ENCODE results near the gene GIGYF2.
A peak's percentile ranks its signal among the peaks of the same experiment; 100 is the strongest.
"Not testable (repeated sequence)": the region's sequence is repeated elsewhere in the genome, so short reads cannot be mapped to it uniquely, and the experiment has no call there.

GIGYF2 gene

DNA sequence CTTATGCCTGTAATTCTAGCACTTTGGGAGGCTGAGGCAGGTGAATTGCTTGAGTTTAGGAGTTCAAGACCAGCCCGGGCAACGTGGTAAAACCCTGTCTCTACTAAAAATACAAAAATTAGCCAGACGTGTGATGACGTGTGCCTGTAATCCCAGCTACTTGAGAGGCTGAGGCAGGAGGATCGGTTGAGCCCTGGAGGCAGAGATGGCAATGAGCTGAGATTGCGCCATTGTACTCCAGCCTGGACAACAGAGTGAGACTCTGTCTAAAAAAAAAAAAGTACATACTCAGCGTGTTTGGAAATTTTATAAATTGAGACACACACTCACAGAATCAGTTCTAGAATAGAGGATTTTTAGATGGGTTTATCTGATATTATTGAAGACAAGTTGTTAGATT, 17.1 kb upstream of the GIGYF2 start:
- H3K27me3 Mint-ChIP-seq = peaks cover 17% of the 10 kb centered on the region
- H3K4me1 Mint-ChIP-seq (ENCODE audit: low read depth) = no peaks in the 10 kb centered on the region
- H3K27ac Mint-ChIP-seq = no peak overlapping the region
- no peaks in the 10 kb centered on the region for H3K36me3 Mint-ChIP-seq (ENCODE audit: low read depth)
- H3K9me3 Mint-ChIP-seq = no peaks in the 10 kb centered on the region
- H3K4me3 Mint-ChIP-seq = no peak overlapping the region

DNA sequence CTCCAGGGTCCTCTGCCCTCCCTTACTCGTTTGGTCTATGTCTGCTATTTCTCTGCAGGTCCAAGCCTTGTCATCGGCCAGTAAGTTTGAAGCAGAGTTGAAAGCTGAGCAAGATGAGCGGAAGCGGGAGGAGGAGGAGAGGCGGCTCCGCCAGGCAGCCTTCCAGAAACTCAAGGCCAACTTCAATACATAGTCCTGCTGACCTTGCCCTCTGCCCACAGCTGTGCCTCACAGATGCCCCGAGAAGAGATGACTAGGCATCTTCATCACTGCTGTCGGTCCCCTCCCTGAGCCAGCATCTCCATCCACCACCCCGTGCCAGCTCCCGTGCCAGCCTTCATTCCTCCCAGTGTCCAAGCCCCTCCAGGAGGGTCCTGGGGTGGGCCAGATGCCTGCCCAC, 15.6 kb upstream of the GIGYF2 start:
- peaks cover 17% of the 10 kb centered on the region for H3K27me3 Mint-ChIP-seq
- no peaks in the 10 kb centered on the region for H3K9me3 Mint-ChIP-seq
- no peak overlapping the region for H3K4me3 Mint-ChIP-seq
- no peaks in the 10 kb centered on the region for H3K36me3 Mint-ChIP-seq (ENCODE audit: low read depth)
- H3K4me1 Mint-ChIP-seq (ENCODE audit: low read depth) = no peaks in the 10 kb centered on the region
- H3K27ac Mint-ChIP-seq = no peak overlapping the region

DNA sequence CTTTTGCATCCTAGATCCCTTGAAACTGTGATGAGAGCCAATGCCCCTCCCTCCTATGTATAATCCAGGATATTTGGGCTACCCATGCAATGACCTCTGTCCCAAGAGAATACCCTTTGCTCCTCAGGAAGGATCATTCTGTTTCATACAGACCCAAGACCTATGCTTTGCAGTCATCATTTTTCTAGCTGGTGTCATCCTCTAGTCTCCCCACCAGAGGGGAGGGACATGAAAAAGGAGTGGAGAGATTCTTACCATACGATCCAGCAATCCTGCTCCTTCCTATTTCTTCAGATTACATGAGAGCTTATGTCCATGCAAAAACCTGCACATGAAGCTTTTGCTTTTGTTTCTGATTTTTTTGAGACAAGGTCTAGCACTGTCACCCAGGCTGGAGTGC, 13.8 kb upstream of the GIGYF2 start:
- H3K27ac Mint-ChIP-seq = no peak overlapping the region

DNA sequence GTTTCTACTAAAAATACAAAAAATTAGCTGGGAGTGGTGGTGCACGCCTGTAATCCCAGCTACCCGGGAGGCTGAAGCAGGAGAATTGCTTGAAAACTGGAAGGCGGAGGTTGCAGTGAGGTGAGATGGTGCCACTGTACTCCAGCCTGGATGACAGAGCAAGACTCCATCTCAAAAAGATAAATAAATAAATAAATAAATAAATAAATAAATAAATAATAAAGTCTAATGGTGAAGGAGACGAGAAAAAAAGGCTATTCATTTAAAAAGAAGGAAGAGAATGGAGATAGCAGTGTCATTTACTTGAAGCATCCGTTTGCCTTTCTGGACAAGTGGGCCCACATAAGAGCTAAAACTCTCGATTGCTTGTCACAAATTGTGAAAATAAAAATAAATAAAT, 11.7 kb upstream of the GIGYF2 start:
- not testable (repeated sequence) for H3K27ac Mint-ChIP-seq; H3K4me3 Mint-ChIP-seq; H3K36me3 Mint-ChIP-seq (ENCODE audit: low read depth); H3K27me3 Mint-ChIP-seq; H3K9me3 Mint-ChIP-seq; H3K4me1 Mint-ChIP-seq (ENCODE audit: low read depth)

More for the DNA sequence above, 13.8 kb upstream of the GIGYF2 start:
- H3K4me3 Mint-ChIP-seq = no peak overlapping the region
- H3K4me1 Mint-ChIP-seq (ENCODE audit: low read depth) = no peaks in the 10 kb centered on the region
- H3K27me3 Mint-ChIP-seq = peaks cover 17% of the 10 kb centered on the region
- no peaks in the 10 kb centered on the region for H3K9me3 Mint-ChIP-seq
- no peaks in the 10 kb centered on the region for H3K36me3 Mint-ChIP-seq (ENCODE audit: low read depth)

DNA sequence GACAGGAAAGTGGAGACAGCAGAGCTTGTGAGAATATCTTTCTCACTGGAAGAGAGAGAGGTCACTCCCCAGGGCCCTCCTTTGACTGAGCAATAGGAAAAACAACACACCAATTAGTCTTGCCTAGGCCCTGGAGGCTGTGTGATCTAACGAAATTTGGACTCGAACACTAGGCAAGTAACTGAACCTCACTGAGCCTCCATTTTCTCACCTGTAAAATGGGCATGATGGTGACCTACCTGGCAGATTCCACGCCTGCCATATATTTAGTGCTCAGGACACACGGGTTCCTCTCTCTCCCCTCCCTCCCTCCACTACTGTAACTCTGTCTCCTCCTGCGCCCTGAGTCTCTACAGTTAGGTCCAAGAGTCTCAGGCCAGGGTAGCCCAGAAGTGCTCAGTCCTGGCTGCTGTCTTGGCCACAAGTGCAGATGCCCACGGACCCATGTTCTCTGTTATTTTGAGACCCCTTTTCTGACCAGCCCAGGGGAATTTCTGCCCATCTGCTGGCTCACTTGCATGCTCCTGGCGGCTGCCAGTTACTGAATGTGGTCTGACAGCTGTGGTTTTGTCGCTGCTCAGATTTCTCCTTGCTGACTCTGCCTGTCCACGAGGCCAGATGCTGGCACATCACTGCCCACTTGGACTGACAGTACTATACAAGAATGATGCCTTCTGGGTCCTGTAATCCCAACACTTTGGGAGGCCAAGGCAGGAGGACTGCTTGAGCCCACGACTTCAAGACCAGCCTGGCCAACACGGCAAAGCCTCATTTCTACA, 9.6 kb upstream of the GIGYF2 start:
- no peak overlapping the region for H3K27ac Mint-ChIP-seq
- no peaks in the 10 kb centered on the region for H3K36me3 Mint-ChIP-seq (ENCODE audit: low read depth)
- no peaks in the 10 kb centered on the region for H3K4me1 Mint-ChIP-seq (ENCODE audit: low read depth)
- no peak overlapping the region for H3K4me3 Mint-ChIP-seq
- H3K27me3 Mint-ChIP-seq = no peaks in the 10 kb centered on the region
- no peaks in the 10 kb centered on the region for H3K9me3 Mint-ChIP-seq

DNA sequence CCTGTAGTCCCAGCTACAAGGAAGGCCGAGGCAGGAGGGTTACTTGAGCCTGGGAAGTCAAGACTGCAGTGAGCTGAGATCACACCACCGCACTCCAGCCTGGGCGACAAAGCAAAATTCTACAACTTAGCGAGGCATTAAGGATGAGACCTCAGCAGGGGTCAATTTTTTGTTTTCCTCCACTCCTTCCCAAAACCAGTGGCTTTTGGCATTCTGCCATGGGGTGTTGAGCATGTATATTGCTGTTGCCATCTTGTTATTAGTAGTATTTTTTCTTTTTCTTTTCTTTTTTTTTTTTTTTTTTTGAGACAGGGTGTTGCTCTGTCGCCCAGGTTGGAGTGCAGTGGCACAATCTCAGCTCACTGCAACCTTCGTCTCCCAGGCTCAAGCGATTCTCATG, 8.9 kb upstream of the GIGYF2 start:
- Mint-ChIP-seq H3K36me3 (ENCODE audit: low read depth) (no peaks in the 10 kb centered on the region), H3K4me3 (no peak overlapping the region)

DNA sequence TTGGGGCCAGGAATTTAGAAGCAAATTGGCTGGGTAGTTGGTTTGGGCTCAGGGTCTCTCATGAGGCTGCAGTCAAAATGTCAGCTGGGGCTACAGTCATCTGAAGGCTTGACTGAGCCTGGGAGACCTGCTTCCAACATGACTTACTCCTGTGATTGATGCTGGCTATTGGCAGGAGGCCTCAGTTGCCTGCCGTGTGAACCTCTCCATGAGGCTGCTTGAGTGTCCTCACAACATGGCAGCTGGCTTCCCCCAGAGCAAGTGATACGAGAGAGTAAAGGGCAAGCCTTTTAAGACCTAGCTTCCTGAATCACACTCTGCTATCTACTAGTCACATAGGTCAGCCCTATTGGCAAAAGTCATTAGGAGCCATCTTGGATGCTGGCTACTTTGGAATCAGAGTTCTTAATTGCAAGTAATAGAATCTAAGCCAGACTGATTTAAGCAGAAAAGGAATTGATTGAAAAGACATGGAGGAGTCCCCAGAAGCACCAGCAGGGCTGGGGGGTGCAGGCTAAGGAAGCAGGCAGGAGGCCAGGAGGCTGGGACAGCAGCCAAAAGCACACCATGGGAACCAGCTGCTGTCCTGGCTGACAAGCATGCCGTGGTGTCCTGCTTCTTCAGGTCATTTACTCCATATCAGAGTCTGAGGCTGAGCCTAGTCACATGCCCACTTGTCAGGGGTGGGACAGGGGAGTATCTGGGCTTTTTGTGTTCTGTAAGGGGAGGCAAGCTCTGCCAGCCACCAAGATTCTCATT, 7.8 kb upstream of the GIGYF2 start:
- Mint-ChIP-seq H3K4me3 (no peak overlapping the region), H3K27me3 (no peaks in the 10 kb centered on the region), H3K4me1 (ENCODE audit: low read depth) (no peaks in the 10 kb centered on the region), H3K9me3 (peaks cover 1% of the 10 kb centered on the region), H3K36me3 (ENCODE audit: low read depth) (no peaks in the 10 kb centered on the region), H3K27ac (no peak overlapping the region)

More for the DNA sequence above, 8.9 kb upstream of the GIGYF2 start:
- Mint-ChIP-seq H3K9me3 (no peaks in the 10 kb centered on the region), H3K27me3 (no peaks in the 10 kb centered on the region), H3K4me1 (ENCODE audit: low read depth) (no peaks in the 10 kb centered on the region), H3K27ac (no peak overlapping the region)

DNA sequence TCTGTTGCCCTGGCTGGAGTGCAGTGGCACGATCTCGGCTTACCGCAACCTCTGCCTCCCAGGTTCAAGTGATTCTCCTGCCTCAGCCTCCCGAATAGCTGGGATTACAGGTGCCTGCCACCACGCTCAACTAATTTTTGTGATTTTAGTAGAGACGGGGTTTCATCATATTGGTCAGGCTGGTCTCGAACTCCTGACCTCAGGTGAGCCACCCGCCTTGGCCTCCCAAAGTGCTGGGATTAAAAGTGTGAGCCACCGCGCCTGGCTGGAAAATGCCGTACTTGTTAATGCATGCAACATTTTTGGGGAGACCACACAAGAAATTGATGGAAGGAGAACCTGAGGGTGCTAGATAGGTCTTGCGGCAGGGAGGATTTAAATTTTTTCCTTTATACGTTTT, 6.0 kb upstream of the GIGYF2 start:
- not testable (repeated sequence) for H3K36me3 Mint-ChIP-seq (ENCODE audit: low read depth); H3K4me1 Mint-ChIP-seq (ENCODE audit: low read depth); H3K27me3 Mint-ChIP-seq; H3K9me3 Mint-ChIP-seq; H3K27ac Mint-ChIP-seq; H3K4me3 Mint-ChIP-seq

DNA sequence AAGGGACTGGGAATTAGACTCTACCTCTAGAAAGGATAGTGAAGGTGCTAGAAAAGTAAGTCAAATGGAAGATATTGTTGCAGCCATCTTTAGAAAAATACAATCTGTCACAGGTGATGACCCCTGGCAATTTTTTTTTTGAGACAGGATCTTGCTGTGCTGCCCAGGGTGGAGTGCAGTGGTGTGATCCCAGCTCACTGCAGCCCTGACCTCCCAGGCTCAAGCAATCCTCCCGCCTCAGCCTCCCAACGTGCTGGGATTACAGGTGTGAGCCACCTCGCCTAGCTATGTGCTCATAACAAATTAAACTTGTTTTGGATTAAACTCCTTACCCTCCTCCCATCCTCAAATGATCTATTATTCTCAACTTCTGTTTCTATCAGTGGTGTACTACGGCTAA, 3.8 kb upstream of the GIGYF2 start:
- Mint-ChIP-seq H3K27me3 (no peaks in the 10 kb centered on the region), H3K36me3 (ENCODE audit: low read depth) (no peaks in the 10 kb centered on the region), H3K27ac (no peak overlapping the region), H3K9me3 (peaks cover 8% of the 10 kb centered on the region), H3K4me1 (ENCODE audit: low read depth) (peaks cover 10% of the 10 kb centered on the region), H3K4me3 (no peak overlapping the region)

DNA sequence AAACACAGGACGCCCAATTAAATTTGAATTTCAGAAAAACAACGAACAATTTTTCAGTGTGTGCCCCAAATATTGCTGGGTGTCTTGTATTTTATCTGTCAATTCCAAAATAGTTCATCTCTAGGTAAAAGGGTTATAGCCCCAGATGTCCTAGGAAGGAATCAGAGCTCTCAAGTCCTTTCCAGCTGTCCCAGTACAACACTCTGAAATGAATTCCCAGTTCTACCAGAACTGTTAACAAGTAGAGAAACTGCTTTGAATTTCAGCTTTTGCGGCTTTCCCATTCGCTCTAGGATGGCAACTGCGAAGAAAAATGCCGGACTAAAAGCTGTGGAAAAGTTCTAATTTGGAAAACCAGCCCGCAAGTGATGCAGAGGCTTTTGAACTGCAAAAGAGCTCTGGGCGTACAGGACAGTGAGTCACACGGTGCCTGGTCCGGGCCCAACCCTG, 497 bp upstream of the GIGYF2 start:
- peaks cover 8% of the 10 kb centered on the region for H3K9me3 Mint-ChIP-seq
- peaks cover 35% of the 10 kb centered on the region for H3K4me1 Mint-ChIP-seq (ENCODE audit: low read depth)
- H3K36me3 Mint-ChIP-seq (ENCODE audit: low read depth) = peaks cover 22% of the 10 kb centered on the region
- no peaks in the 10 kb centered on the region for H3K27me3 Mint-ChIP-seq
- H3K27ac Mint-ChIP-seq = peak overlapping the region; percentile 16
- H3K4me3 Mint-ChIP-seq = peak overlapping the region; percentile 99

DNA sequence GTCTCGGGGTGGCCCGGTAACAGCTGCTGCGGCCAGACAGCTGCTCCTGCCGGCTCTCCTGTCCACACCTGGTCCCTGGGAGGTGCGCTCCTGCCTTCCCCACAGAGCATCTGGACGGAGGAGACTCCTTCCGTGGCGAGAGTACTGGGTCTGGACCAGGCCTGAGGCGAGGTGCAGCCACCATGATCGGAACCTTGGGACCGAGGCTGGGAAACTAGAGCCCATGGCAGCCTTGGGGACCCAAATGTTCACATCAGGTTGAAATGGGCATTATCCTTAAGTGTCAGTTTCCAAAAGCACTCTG, 628 bp downstream of the GIGYF2 start:
- H3K4me3 Mint-ChIP-seq = peak overlapping the region; percentile 99
- no peaks in the 10 kb centered on the region for H3K27me3 Mint-ChIP-seq
- peaks cover 42% of the 10 kb centered on the region for H3K4me1 Mint-ChIP-seq (ENCODE audit: low read depth)
- H3K9me3 Mint-ChIP-seq = peaks cover 8% of the 10 kb centered on the region
- H3K36me3 Mint-ChIP-seq (ENCODE audit: low read depth) = peaks cover 26% of the 10 kb centered on the region
- H3K27ac Mint-ChIP-seq = peak overlapping the region; percentile 93

DNA sequence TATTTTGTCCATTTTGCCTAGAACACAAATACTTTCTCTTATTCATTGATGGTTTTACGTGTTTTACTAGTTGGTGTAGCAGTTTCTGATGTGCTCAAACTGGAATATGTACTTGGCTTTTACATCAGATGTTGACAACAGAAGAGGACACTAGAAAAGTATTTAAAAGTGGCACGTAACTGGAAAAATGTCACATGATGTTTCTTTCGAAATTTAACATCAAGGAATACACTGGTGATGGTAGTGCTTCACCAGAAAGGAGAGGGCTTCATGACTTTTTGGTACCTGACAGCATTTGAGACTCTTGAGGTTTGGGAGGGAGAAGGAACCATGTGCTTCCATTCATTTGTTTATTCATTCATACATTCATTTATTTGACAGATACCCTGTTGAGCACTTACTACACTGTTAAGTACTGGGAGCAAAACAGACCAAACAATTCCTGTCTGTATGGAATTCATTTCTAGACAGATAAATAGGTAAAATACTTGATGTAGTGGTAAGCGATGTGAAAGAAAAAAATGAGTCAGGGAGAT, 1.5 kb downstream of the GIGYF2 start:
- Mint-ChIP-seq H3K4me3 (peak overlapping the region; percentile 99), H3K27ac (peak overlapping the region; percentile 37), H3K36me3 (ENCODE audit: low read depth) (peaks cover 29% of the 10 kb centered on the region), H3K27me3 (no peaks in the 10 kb centered on the region), H3K4me1 (ENCODE audit: low read depth) (peaks cover 45% of the 10 kb centered on the region), H3K9me3 (peaks cover 8% of the 10 kb centered on the region)

DNA sequence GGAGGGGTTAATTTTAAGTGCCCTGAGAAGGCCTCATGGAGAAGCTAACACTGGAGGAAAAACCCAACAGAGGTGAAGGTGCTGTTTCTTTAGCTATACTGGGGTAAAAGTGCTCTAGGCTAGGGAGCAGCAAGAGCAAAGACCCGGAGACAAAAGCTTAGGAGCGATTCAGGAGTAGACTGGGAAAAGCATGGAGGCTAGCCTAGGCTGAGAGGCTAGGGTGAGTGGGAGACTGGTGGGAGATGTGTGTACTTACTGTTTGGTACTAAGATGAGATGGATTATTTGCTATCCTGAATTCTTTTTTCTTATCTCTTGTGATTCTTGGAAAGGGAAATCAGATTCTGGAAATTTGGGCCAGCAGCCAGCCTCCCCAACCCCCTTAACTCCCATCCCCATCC, 2.0 kb downstream of the GIGYF2 start:
- H3K36me3 Mint-ChIP-seq (ENCODE audit: low read depth) = peaks cover 34% of the 10 kb centered on the region
- H3K27ac Mint-ChIP-seq = peak overlapping the region; percentile 37
- peak overlapping the region; percentile 99 for H3K4me3 Mint-ChIP-seq
- H3K9me3 Mint-ChIP-seq = peaks cover 8% of the 10 kb centered on the region
- peaks cover 48% of the 10 kb centered on the region for H3K4me1 Mint-ChIP-seq (ENCODE audit: low read depth)
- H3K27me3 Mint-ChIP-seq = no peaks in the 10 kb centered on the region

DNA sequence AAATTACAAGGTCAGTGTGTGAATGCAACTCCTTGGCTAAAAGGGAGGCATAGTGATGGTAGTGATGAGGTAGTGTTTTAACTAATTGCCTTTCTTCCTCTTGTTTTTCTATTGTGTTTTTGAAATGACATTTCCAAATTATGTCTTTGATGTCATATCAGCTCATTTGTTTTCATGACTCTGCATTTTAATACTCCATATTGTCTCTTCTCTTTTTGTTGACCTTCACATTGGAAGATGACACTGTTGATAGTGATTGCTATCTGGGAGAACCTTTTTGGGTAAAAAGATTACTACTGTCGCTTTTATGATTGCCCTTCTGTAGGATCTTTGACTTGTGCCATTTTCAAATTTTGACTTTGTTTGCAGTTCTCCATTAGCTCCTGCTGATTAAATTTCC, 3.0 kb downstream of the GIGYF2 start:
- peaks cover 41% of the 10 kb centered on the region for H3K36me3 Mint-ChIP-seq (ENCODE audit: low read depth)
- no peak overlapping the region for H3K27ac Mint-ChIP-seq
- H3K4me1 Mint-ChIP-seq (ENCODE audit: low read depth) = peaks cover 48% of the 10 kb centered on the region
- peak overlapping the region; percentile 99 for H3K4me3 Mint-ChIP-seq
- H3K27me3 Mint-ChIP-seq = no peaks in the 10 kb centered on the region
- H3K9me3 Mint-ChIP-seq = peaks cover 3% of the 10 kb centered on the region

DNA sequence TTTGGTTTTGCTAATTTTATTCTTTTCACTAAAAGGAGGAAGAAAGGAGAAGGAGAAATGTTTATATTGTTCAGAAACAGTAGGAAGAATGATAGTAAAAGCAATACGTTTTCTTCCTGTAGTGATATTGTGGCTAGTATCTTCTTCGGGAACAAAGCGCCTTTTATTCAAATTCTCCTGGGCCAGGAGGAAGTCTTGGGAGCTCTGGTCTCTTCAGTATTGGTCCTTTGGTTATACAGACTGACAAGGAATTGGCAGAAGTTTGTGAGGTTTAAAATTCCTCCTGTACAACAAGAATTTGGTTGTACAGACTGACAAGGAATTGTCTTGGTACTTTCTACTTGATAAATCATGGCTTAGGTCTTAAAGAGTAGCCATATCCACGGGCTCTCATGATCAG, 9.9 kb downstream of the GIGYF2 start:
- peaks cover 13% of the 10 kb centered on the region for H3K4me1 Mint-ChIP-seq (ENCODE audit: low read depth)
- peaks cover 44% of the 10 kb centered on the region for H3K36me3 Mint-ChIP-seq (ENCODE audit: low read depth)
- H3K4me3 Mint-ChIP-seq = no peak overlapping the region
- H3K27ac Mint-ChIP-seq = no peak overlapping the region
- H3K27me3 Mint-ChIP-seq = no peaks in the 10 kb centered on the region
- no peaks in the 10 kb centered on the region for H3K9me3 Mint-ChIP-seq

Measured in stimulated activated naive CD8-positive, alpha-beta T cell treated with anti-CD3 and anti-CD28 coated beads, Interleukin-15, Interleukin-2, amounts not matched to agents 100 ng/mL and 50 ng/mL, for 24 hours (primary cell).